ENCODE results near the gene NSF.
"Not testable (repeated sequence)": the region's sequence is repeated elsewhere in the genome, so short reads cannot be mapped to it uniquely, and the experiment has no call there.

GRCh38 chr17:46579083-46580075 is 11.1 kb upstream of the NSF start, which contains the start of gene ARL17A:
- not testable (repeated sequence) for TF ChIP-seq CTCF, POLR2A (IDR thresholded peaks at IDR 0.05)
